Measurements from ENCODE around the gene ZNF181.

GRCh38 chr19:34686455-34686854 lies 47.6 kb upstream of the ZNF181 start:
- TF ChIP-seq POLR2AphosphoS5 (IDR thresholded peaks at IDR 0.05; ENCODE audit: low read depth, low read length) (no peak), SIN3A (IDR thresholded peaks at IDR 0.05; ENCODE audit: borderline replicate concordance, insufficient read depth, low read depth, low read length) (no peak)
- TF ChIP-seq, protein P1, sequence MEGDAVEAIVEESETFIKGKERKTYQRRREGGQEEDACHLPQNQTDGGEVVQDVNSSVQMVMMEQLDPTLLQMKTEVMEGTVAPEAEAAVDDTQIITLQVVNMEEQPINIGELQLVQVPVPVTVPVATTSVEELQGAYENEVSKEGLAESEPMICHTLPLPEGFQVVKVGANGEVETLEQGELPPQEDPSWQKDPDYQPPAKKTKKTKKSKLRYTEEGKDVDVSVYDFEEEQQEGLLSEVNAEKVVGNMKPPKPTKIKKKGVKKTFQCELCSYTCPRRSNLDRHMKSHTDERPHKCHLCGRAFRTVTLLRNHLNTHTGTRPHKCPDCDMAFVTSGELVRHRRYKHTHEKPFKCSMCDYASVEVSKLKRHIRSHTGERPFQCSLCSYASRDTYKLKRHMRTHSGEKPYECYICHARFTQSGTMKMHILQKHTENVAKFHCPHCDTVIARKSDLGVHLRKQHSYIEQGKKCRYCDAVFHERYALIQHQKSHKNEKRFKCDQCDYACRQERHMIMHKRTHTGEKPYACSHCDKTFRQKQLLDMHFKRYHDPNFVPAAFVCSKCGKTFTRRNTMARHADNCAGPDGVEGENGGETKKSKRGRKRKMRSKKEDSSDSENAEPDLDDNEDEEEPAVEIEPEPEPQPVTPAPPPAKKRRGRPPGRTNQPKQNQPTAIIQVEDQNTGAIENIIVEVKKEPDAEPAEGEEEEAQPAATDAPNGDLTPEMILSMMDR (IDR thresholded peaks at IDR 0.05): no peak
- TF ChIP-seq, protein P2, sequence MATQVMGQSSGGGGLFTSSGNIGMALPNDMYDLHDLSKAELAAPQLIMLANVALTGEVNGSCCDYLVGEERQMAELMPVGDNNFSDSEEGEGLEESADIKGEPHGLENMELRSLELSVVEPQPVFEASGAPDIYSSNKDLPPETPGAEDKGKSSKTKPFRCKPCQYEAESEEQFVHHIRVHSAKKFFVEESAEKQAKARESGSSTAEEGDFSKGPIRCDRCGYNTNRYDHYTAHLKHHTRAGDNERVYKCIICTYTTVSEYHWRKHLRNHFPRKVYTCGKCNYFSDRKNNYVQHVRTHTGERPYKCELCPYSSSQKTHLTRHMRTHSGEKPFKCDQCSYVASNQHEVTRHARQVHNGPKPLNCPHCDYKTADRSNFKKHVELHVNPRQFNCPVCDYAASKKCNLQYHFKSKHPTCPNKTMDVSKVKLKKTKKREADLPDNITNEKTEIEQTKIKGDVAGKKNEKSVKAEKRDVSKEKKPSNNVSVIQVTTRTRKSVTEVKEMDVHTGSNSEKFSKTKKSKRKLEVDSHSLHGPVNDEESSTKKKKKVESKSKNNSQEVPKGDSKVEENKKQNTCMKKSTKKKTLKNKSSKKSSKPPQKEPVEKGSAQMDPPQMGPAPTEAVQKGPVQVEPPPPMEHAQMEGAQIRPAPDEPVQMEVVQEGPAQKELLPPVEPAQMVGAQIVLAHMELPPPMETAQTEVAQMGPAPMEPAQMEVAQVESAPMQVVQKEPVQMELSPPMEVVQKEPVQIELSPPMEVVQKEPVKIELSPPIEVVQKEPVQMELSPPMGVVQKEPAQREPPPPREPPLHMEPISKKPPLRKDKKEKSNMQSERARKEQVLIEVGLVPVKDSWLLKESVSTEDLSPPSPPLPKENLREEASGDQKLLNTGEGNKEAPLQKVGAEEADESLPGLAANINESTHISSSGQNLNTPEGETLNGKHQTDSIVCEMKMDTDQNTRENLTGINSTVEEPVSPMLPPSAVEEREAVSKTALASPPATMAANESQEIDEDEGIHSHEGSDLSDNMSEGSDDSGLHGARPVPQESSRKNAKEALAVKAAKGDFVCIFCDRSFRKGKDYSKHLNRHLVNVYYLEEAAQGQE (IDR thresholded peaks at IDR 0.05; ENCODE audit: insufficient read depth in 1 of 2, low read depth in 2 of 2, low read length in 1 of 2): no peak
